Thyroid gland (tissue), 4 donors: ENCODE results near the gene CYP46A1.

Source experiments
- POLR2A ChIP-seq, 2 donors: fragments of 450-650 bp; IDR thresholded peaks; one replicate each; pipeline ENCODE4 v1.6.1; 2017; ENCODE audit warnings: antibody characterized with exemption in 2 of 2, mild to moderate bottlenecking in 2 of 2, moderate library complexity in 1 of 2
- TF ChIP-seq, protein P1 (sequence below), 6 experiments: fragments of 200-600 bp in 3 of 6; fragments of 450-650 bp in 3 of 6; sonication (generic) in 3 of 6; IDR thresholded peaks; one replicate each; pipeline ENCODE4 v1.5.1; 2016 to 2019; ENCODE audit warnings: antibody characterized with exemption in 6 of 6, mild to moderate bottlenecking in 2 of 6, inconsistent platforms in 1 of 6, moderate library complexity in 1 of 6

DNA sequence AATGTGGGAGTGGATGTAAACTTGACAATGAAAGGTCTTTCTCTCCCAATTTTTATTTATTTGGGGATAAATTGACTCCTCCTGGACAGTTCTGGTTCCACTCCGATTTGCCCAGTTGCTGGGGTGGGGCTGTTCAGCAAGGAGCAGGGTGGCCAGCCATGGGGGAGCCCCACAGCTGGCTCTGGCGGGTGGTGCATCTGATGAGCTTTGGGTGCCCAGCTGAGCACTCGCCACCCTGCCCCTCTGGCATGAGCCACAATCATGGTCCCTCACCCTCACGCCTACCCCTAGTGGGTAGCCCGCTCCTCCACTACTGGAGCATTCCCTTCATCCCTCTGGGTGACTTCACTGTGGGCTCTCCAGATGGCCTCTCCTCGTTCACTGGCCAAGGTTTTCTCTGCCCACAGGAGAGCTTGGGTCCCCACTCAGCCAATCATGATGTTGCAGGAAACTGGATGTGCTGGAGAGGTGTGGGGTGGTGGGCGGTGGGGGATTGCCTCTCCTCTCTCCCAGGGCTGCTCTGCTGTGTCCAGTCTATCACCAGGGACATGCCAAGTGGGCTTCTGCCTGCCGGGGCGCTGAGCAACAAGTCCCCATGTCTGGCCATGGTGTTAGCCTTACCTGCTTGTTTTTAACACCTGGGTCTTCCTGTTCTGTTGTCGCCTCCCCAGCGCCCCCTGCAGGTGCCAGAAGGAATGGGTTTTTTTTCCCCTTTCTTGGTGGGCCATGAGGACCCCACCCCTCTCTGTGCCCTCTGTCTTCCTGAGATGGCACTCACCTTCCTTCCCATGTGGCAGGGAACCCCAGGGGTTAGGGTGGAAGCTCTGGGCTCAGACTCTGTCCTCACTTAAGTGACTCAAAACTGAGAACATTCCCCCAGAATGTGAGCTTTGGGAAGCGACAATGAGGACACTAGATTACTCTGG is 3.4 kb downstream of the CYP46A1 start:
- TF ChIP-seq, protein P1, sequence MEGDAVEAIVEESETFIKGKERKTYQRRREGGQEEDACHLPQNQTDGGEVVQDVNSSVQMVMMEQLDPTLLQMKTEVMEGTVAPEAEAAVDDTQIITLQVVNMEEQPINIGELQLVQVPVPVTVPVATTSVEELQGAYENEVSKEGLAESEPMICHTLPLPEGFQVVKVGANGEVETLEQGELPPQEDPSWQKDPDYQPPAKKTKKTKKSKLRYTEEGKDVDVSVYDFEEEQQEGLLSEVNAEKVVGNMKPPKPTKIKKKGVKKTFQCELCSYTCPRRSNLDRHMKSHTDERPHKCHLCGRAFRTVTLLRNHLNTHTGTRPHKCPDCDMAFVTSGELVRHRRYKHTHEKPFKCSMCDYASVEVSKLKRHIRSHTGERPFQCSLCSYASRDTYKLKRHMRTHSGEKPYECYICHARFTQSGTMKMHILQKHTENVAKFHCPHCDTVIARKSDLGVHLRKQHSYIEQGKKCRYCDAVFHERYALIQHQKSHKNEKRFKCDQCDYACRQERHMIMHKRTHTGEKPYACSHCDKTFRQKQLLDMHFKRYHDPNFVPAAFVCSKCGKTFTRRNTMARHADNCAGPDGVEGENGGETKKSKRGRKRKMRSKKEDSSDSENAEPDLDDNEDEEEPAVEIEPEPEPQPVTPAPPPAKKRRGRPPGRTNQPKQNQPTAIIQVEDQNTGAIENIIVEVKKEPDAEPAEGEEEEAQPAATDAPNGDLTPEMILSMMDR (IDR thresholded peaks at IDR 0.05), result peak in 4 of 6 experiments; percentile 30 to 66 (median 42)
- no peak for TF ChIP-seq POLR2A (IDR thresholded peaks at IDR 0.05)
